Activated CD8-positive, alpha-beta T cell treated with anti-CD3 and anti-CD28 coated beads, Interleukin-2, amount 10 ng/mL, durations not matched to agents 7 days and 5 days (primary cell): ENCODE measurements around the gene SH2D1B. TPM values are rescaled to one million over a fixed set of nuclear protein-coding genes. Genes with fewer than 3 reads are reported as not detected.
"Not testable (repeated sequence)": the region's sequence is repeated elsewhere in the genome, so short reads cannot be mapped to it uniquely, and the experiment has no call there.

Source experiments
- ATAC-seq: fragments of 150-1000 bp; cut with Tn5 transposase; one replicate; pipeline ENCODE4 v1.10.0; 2021; ENCODE audit warnings: moderate library complexity
- CTCF ChIA-PET: fragments of 350-600 bp; sonication (Branson Sonifier 250); formaldehyde crosslinking; loops from one replicate; lab custom pipeline; 2021; ENCODE audit warnings: antibody characterized with exemption; lab: Charles Lee
- POLR2A ChIA-PET: fragments of 350-600 bp; sonication (Branson Sonifier 250); formaldehyde crosslinking; loops from one replicate; lab custom pipeline; 2021; ENCODE audit warnings: antibody characterized with exemption; lab: Charles Lee
- DNase-seq: peaks from one replicate; pipeline ENCODE4 v3.0.0-alpha.2; 2020
- H3K27ac Mint-ChIP-seq: one replicate; pipeline ENCODE4 v1.8.0; 2021; ENCODE audit warnings: mild to moderate bottlenecking, mixed read lengths
- H3K27me3 Mint-ChIP-seq: one replicate; pipeline ENCODE4 v1.8.0; 2021; ENCODE audit warnings: low read depth, mixed read lengths
- H3K36me3 Mint-ChIP-seq: one replicate; pipeline ENCODE4 v1.8.0; 2021; ENCODE audit warnings: low read depth, mixed read lengths
- H3K4me1 Mint-ChIP-seq: one replicate; pipeline ENCODE4 v1.8.0; 2021; ENCODE audit warnings: low read depth, mixed read lengths
- H3K4me3 Mint-ChIP-seq: one replicate; pipeline ENCODE4 v1.8.0; 2021; ENCODE audit warnings: mild to moderate bottlenecking, mixed read lengths
- H3K9me3 Mint-ChIP-seq: one replicate; pipeline ENCODE4 v1.8.0; 2022; ENCODE audit warnings: mixed read lengths; ENCODE audit not compliant: insufficient read depth
- total RNA-seq, 2 experiments: library from RNA; stranded (reverse); gene quantifications; one replicate each; pipeline ENCODE4 v1.2.3, GENCODE V29; 2021

SH2D1B gene
- total RNA-seq, 2 experiments from 2014 or later: not detected

DNA sequence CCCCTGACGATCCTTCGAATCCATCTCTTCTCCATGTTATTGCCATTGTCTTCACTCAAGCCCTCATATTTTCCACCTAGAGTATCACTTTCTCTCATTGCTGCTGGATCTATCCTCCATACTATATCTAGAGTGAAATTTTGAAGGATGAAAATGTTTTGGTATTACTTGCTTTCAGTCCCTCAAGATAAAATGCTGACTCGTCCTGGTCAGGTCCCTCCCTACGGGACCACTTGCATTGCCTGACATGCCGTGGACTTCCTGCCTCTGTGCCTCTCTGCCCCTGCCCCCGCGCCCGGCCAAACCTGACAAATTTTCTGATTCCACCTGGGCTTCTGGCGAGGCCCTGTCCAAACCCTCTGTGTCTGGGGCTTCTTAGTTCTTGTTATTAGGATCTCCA is 58.9 kb downstream of the SH2D1B start:
- no peak for ATAC-seq
- ChIA-PET CTCF (no interaction called here), POLR2A (no interaction called here)

GRCh38 chr1:162351874-162352273 is 60.1 kb downstream of the SH2D1B start:
- H3K27ac Mint-ChIP-seq, ATAC-seq, DNase-seq, H3K4me3 Mint-ChIP-seq, H3K9me3 Mint-ChIP-seq, POLR2A ChIA-PET, H3K4me1 Mint-ChIP-seq, H3K36me3 Mint-ChIP-seq, CTCF ChIA-PET: not testable (repeated sequence)
- H3K27me3 Mint-ChIP-seq: peaks cover 12% of the 10 kb centered on the region

More for the DNA sequence above, 58.9 kb downstream of the SH2D1B start:
- Mint-ChIP-seq H3K4me3 (no peak overlapping the region), H3K27ac (no peak overlapping the region), H3K9me3 (no peaks in the 10 kb centered on the region), H3K27me3 (peaks cover 11% of the 10 kb centered on the region), H3K4me1 (no peaks in the 10 kb centered on the region), H3K36me3 (no peaks in the 10 kb centered on the region)
- DNase-seq: no peak

- Mint-ChIP-seq H3K9me3 (no peaks in the 10 kb centered on the region), H3K4me1 (no peaks in the 10 kb centered on the region), H3K27ac (no peak overlapping the region)
These were observed 60.6 kb downstream of the SH2D1B start for GRCh38 chr1:162351246-162351842.

DNA sequence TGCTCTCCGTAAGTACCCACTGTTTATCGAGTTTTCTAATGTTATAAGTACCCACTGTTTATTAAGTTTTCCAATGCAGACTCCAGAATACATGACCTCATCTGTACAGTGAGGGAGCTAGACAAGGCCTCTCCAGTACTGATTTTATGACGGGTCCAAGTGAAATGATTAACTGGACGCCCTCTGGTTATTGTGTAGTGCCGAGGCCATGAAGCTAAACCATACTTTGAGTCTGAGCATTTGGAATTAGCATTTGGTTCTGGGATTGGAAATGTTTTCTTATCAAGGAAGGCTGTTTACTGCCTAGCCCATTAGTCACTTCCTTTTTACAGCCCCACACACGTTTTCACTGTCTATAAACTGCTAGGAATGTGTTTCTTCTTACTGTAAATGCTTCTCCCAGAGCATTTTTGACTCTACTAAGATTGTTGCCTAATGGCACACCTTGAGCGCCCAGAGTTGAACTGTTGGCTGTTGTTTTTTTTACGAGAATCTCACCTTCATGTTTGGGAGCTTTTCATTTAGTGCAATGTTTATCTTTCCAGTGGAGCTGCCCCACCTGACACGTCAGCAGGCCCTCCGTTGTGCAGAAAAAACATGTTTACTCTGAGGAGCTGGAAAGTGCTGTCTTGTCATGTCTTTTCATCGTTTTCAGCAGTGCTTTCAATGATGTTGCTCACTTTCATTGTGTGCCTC is 62.2 kb downstream of the SH2D1B start:
- no peaks in the 10 kb centered on the region for H3K9me3 Mint-ChIP-seq
- no peaks in the 10 kb centered on the region for H3K4me1 Mint-ChIP-seq
- H3K36me3 Mint-ChIP-seq: no peaks in the 10 kb centered on the region
- ChIA-PET POLR2A (no interaction called here), CTCF (no interaction called here)
- no peak overlapping the region for H3K4me3 Mint-ChIP-seq
- H3K27me3 Mint-ChIP-seq: peaks cover 12% of the 10 kb centered on the region
- no peak overlapping the region for H3K27ac Mint-ChIP-seq
- DNase-seq (no peak), ATAC-seq (no peak)

More at GRCh38 chr1:162351246-162351842, 60.6 kb downstream of the SH2D1B start:
- DNase-seq (no peak), ATAC-seq (no peak)
- peaks cover 12% of the 10 kb centered on the region for H3K27me3 Mint-ChIP-seq
- ChIA-PET POLR2A (no interaction called here), CTCF (no interaction called here)
- H3K4me3 Mint-ChIP-seq: no peak overlapping the region
- no peaks in the 10 kb centered on the region for H3K36me3 Mint-ChIP-seq

DNA sequence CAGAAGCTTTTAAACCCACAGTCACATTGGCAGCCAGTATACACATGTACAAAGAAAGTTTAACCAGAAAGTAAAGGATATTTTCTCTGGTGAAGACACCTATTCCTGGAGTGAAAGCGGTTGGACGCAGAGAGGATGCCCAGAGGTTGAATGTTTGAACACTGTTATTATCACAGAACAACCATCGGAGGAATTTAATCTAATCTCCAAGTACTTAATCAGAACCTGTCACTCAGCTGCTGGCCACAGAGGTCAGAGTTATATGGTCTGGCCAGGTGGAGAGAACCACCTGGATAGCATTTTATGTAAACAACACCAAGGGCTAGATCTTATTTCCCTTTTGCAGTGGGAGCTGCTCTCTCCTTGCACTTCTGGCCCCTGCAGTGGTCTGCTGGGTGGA is 64.7 kb downstream of the SH2D1B start:
- no peak for ATAC-seq
- ChIA-PET POLR2A (no interaction called here), CTCF (no interaction called here)

More for the DNA sequence above, 64.7 kb downstream of the SH2D1B start:
- Mint-ChIP-seq H3K4me1 (no peaks in the 10 kb centered on the region), H3K4me3 (no peak overlapping the region), H3K36me3 (no peaks in the 10 kb centered on the region), H3K27me3 (peaks cover 10% of the 10 kb centered on the region), H3K27ac (no peak overlapping the region), H3K9me3 (no peaks in the 10 kb centered on the region)
- DNase-seq: no peak

Other genes with a start within 250 kb of the SH2D1B start
- not detected for gene SPATA46, start 35.3 kb downstream of the SH2D1B start, total RNA-seq
- gene C1orf226, start 30.4 kb downstream of the SH2D1B start, total RNA-seq: not detected
- 10 to 100 TPM; 53.1 to 57.0 TPM for gene UHMK1, start 85.7 kb upstream of the SH2D1B start, total RNA-seq
- gene UAP1, start 149.6 kb upstream of the SH2D1B start, total RNA-seq: 10 to 100 TPM; 15.5 to 15.7 TPM
- gene DDR2, start 220.3 kb upstream of the SH2D1B start, total RNA-seq: under 1 TPM; 0.08 TPM